ENCODE measurements around the gene VASH1.

GRCh38 chr14:76717508-76718290 lies 43.6 kb upstream of the VASH1 start:
- TF ChIP-seq POLR2A (IDR thresholded peaks at IDR 0.05), result no peak
- TF ChIP-seq CTCF (IDR thresholded peaks at IDR 0.05), result no peak
